HepG2 (cell line): Measurements from ENCODE around the gene SLC48A1.

Experiments used
- CSRNP2 ChIP-seq: sonication (generic); formaldehyde crosslinking; conservative IDR thresholded peaks from 2 replicates; pipeline ENCODE4 v1.8.0; 2022; ENCODE audit warnings: low read depth, missing genetic modification reagents
- CTCF ChIP-seq: sonication (generic); formaldehyde crosslinking; IDR thresholded peaks from 2 replicates; pipeline ENCODE4 v1.5.0; 2020; ENCODE audit warnings: mild to moderate bottlenecking, missing genetic modification reagents, moderate library complexity
- ESRRA ChIP-seq: sonication (generic); formaldehyde crosslinking; IDR thresholded peaks from 2 replicates; pipeline ENCODE4 v1.5.1; 2020; ENCODE audit warnings: mild to moderate bottlenecking, low read depth, missing genetic modification reagents
- GATAD1 ChIP-seq: IDR thresholded peaks from 2 replicates; pipeline ENCODE4 v1.6.1; 2016; ENCODE audit warnings: missing genetic modification reagents, missing compliant biosample characterization
- HBP1 ChIP-seq: IDR thresholded peaks from 2 replicates; pipeline ENCODE4 v1.6.1; 2016; ENCODE audit warnings: low read depth, control low read depth
- IRF1 ChIP-seq: sonication (generic); formaldehyde crosslinking; IDR thresholded peaks from 2 replicates; pipeline ENCODE4 v1.4.0; 2020; ENCODE audit warnings: low read depth, mild to moderate bottlenecking, missing genetic modification reagents
- JUND ChIP-seq: sonication (generic); formaldehyde crosslinking; IDR thresholded peaks from 2 replicates; pipeline ENCODE4 v1.8.0; 2022; ENCODE audit warnings: mild to moderate bottlenecking, missing genetic modification reagents
- MAFF ChIP-seq: IDR thresholded peaks from 2 replicates; pipeline ENCODE4 v1.6.1; 2011; ENCODE audit warnings: low read depth, low read length, improper control_type of control experiment
- MAX ChIP-seq: IDR thresholded peaks from 2 replicates; pipeline ENCODE4 v1.6.1; 2012; ENCODE audit warnings: inconsistent platforms
- POLR2A ChIP-seq, 2 experiments: IDR thresholded peaks; 2 replicates each; pipeline ENCODE4 v1.6.1; 2011; ENCODE audit warnings: low read depth in 2 of 2, low read length in 2 of 2, mild to moderate bottlenecking in 1 of 2, moderate library complexity in 1 of 2; ENCODE audit not compliant: insufficient read depth in 1 of 2
- ZNF790 ChIP-seq: sonication (generic); formaldehyde crosslinking; IDR thresholded peaks from 2 replicates; pipeline ENCODE4 v1.8.0; 2022; ENCODE audit warnings: missing genetic modification reagents, mild to moderate bottlenecking, borderline replicate concordance
- ZSCAN9 ChIP-seq: IDR thresholded peaks from 2 replicates; pipeline ENCODE4 v1.6.1; 2016; ENCODE audit warnings: borderline replicate concordance

GRCh38 chr12:47787596-47788319 lies 14.7 kb downstream of the SLC48A1 start:
- TF ChIP-seq HBP1 (CRISPR knock-in tag) (no peak), ZSCAN9 (CRISPR knock-in tag) (no peak), CTCF (CRISPR knock-in tag) (no peak), MAX (no peak), JUND (no peak), POLR2A (IDR thresholded peaks at IDR 0.05; ENCODE audit: insufficient read depth in 1 of 2, low read depth in 2 of 2, low read length in 2 of 2) (no peak), ZNF790 (CRISPR knock-in tag) (no peak), IRF1 (CRISPR knock-in tag) (no peak), GATAD1 (no peak), ESRRA (CRISPR knock-in tag) (no peak), CSRNP2 (CRISPR knock-in tag) (no peak), MAFF (no peak)
